ENCODE data around the gene FAM236D.
"Not testable (repeated sequence)": the region's sequence is repeated elsewhere in the genome, so short reads cannot be mapped to it uniquely, and the experiment has no call there.

Gene FAM236D

DNA sequence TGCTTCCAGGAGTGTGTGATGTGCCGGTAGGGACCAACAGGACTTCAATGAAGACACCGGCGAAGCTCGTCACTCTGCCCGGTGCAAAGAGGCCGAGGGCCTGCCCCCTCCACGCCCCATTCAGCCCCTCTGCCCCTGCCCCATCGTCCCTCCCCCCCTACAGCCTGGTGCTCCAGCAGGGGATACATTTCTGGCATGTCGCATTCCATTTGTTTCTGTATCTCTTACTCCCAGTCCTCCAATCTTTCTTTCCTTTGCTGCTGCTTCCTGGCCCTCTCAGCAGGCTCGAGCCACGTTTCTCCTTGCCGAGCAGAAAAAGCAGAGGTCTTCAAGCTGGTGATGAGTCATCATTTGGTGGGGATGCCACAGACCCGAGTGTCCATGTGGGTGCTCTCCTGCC is at the start of gene FAM236D:
Gene FAM236D (minus strand): TSS at position 101 of the 400 bp plus-strand sequence. CDS start 100 bp downstream, at position 1.
- not testable (repeated sequence) for H3K4me1 ChIP-seq (ENCODE audit: insufficient read depth, low read length); H3K9me3 ChIP-seq (ENCODE audit: control insufficient read depth, insufficient read depth, low read length); H3K9ac ChIP-seq (ENCODE audit: low read depth, low read length); H3K36me3 ChIP-seq (ENCODE audit: insufficient read depth, low read length)

DNA sequence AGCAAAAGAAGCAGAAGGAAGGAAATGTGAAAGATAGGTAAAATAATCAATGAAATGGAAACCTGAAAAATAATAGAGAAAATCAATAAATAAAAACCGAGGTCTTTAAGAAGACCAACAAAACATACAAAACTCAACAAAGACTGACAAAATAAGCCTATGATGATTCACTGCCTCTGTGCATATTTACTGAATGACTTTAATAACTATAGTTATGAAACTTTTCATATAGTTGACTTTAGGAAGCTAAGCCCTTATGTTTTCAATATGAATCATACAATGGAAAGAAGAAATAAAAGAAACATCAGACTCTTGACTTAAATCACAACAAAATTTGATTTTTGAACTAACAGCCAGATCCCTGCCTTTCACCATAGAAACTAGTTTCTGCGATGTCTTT is 29.5 kb upstream of the FAM236D start:
- H3K36me3 ChIP-seq (ENCODE audit: insufficient read depth, low read length); H3K9ac ChIP-seq (ENCODE audit: low read depth, low read length); H3K9me3 ChIP-seq (ENCODE audit: control insufficient read depth, insufficient read depth, low read length); H3K4me1 ChIP-seq (ENCODE audit: insufficient read depth, low read length): not testable (repeated sequence)

DNA sequence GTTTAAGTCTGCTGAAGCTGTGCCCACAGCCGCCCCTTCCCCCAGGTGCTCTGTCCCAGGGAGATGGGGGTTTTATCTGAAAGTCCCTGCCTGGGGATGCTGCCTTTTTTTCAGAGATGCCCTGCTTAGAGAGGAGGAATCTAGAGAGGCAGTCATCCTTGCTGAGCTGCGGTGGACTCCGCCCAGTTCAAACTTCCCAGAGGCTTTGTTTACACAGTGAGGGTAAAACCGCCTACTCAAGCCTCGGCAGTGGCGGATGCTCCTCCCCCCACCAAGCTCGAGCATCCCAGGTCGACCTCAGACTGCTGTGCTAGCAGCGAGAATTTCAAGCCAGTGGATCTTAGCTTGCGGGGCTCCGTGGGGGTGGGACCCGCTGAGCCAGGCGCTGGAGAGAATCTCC is 22.7 kb upstream of the FAM236D start:
- not testable (repeated sequence) for H3K9ac ChIP-seq (ENCODE audit: low read depth, low read length)

DNA sequence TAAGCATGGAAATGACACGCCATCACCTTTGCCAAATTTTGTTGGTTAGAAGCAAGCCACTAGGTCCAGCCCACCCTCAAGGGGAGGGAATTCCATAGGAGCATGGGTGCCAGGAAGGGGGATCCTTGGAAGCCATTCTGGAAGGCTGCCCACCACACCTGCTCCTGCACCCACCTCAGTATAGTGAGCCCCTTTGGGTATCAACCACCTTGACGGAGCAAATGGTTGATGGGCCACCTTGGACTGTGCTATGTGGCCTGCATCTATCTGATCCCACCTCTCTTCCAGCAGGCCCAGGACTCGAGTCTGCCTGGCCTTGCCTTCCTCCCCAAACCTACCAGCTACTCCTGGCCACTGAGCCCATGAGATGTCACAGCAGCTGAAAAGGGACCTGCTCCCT is 17.6 kb downstream of the FAM236D start:
- H3K4me1 ChIP-seq (ENCODE audit: insufficient read depth, low read length); H3K36me3 ChIP-seq (ENCODE audit: insufficient read depth, low read length); H3K9me3 ChIP-seq (ENCODE audit: control insufficient read depth, insufficient read depth, low read length); H3K9ac ChIP-seq (ENCODE audit: low read depth, low read length): not testable (repeated sequence)

More for the DNA sequence above, 22.7 kb upstream of the FAM236D start:
- not testable (repeated sequence) for H3K36me3 ChIP-seq (ENCODE audit: insufficient read depth, low read length); H3K4me1 ChIP-seq (ENCODE audit: insufficient read depth, low read length); H3K9me3 ChIP-seq (ENCODE audit: control insufficient read depth, insufficient read depth, low read length)

DNA sequence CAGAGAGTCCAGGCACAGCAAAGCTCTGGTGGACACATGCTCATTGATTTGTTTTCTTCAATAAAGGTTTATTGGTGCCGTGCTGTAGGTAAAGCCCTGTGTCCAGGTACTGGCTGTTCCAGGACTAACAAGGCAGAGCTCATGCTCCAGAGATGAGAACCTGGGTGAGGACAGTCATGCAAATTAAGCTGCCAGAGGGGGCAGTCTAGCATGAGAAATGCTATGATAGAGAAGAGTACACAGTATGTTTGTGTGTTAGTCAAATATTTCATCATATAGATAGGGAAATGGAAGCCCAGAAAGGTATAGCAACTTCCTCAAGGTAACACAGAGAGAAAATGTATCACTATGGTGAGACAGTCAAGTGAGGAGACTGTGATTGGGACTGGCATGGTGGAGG is 19.9 kb downstream of the FAM236D start:
- not testable (repeated sequence) for H3K9me3 ChIP-seq (ENCODE audit: control insufficient read depth, insufficient read depth, low read length); H3K9ac ChIP-seq (ENCODE audit: low read depth, low read length); H3K36me3 ChIP-seq (ENCODE audit: insufficient read depth, low read length); H3K4me1 ChIP-seq (ENCODE audit: insufficient read depth, low read length)

DNA sequence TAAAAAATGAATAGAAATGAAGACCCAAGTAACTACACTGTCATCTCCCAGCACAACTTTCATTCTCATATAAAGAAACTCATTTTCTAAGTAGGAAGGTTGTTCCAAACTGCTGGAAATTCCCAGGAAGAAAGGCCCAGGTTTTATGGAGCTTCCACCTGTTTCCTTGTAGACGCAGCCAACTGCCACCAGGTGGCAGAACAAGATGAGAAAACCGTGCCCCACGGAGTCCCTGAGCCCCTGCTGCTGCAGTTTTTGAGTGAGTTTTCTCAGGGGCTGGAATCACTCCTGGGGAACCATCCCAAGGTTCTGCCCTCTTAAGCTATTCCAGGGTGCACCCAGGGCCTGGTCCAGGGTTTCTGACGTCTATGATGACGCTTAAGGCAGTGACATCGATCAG is 24.0 kb downstream of the FAM236D start:
- not testable (repeated sequence) for H3K9ac ChIP-seq (ENCODE audit: low read depth, low read length); H3K4me1 ChIP-seq (ENCODE audit: insufficient read depth, low read length); H3K36me3 ChIP-seq (ENCODE audit: insufficient read depth, low read length); H3K9me3 ChIP-seq (ENCODE audit: control insufficient read depth, insufficient read depth, low read length)

DNA sequence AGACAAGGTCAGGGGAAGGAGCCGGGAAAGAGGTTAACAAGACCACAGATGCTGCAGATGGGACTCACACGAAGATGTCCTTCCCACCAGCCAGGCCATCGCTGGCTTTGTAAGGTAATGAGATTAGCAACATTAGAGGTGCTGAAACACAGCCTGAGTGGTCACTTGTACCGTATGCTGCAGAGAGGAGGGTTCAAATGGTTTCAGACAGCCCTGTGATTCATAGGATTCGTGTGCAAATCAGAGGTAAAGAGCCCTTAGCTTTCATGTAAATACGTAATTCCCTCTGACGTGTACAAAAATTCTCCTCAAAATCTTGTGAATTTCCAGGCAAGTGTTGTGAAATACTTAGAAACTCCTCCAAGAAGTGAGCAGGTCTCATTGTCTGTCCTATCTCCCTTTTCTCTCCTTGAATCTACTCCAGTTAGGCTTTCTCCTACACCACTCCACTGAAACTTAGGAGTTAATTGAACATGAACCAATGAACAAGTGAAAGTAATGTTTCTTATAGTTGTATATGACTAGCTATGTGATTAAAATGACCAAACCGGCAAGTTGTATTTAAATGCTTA is 24.6 kb downstream of the FAM236D start:
- not testable (repeated sequence) for H3K9me3 ChIP-seq (ENCODE audit: control insufficient read depth, insufficient read depth, low read length); H3K9ac ChIP-seq (ENCODE audit: low read depth, low read length); H3K36me3 ChIP-seq (ENCODE audit: insufficient read depth, low read length); H3K4me1 ChIP-seq (ENCODE audit: insufficient read depth, low read length)

DNA sequence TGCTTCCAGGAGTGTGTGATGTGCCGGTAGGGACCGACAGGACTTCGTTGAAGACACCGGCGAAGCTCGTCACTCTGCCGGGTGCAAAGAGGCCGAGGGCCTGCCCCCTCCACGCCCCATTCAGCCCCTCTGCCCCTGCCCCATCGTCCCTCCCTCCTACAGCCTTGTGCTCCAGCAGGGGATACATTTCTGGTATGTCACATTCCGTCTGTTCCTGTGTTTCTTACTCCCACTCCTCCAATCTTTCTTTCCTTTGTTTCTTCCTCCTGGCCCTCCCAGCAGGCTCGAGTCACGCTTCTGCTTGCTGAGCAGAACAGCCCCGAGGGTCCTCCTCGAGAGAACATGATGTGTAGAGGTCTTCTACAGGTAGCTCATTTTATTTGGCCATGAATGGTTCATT is 25.4 kb downstream of the FAM236D start, which contains the start of gene FAM236B:
Gene FAM236B (minus strand): TSS at position 101 of the 400 bp plus-strand sequence. CDS start 100 bp downstream, at position 1.
- not testable (repeated sequence) for H3K4me1 ChIP-seq (ENCODE audit: insufficient read depth, low read length); H3K9ac ChIP-seq (ENCODE audit: low read depth, low read length); H3K36me3 ChIP-seq (ENCODE audit: insufficient read depth, low read length); H3K9me3 ChIP-seq (ENCODE audit: control insufficient read depth, insufficient read depth, low read length)

DNA sequence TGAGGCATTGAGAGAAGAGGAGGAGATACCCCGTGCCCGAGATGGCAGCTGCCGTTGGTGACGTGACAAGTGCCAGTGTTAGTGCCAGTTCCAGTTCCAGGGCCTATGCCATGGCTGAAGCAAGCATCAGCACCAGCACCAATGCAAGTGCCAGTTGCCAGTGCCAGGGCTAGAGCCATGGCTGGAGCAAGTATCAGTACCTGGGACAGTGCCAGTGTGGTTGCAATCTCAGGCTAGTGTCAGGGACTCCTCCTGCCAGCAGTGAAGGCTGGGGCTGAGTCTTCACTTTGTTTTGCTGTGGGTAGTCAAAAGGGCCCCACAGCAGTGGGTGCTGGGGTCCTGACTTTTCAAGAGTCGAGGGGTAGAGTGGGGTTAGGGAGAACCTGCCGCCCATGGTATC is 29.9 kb downstream of the FAM236D start:
- not testable (repeated sequence) for H3K4me1 ChIP-seq (ENCODE audit: insufficient read depth, low read length); H3K9me3 ChIP-seq (ENCODE audit: control insufficient read depth, insufficient read depth, low read length); H3K36me3 ChIP-seq (ENCODE audit: insufficient read depth, low read length); H3K9ac ChIP-seq (ENCODE audit: low read depth, low read length)

DNA sequence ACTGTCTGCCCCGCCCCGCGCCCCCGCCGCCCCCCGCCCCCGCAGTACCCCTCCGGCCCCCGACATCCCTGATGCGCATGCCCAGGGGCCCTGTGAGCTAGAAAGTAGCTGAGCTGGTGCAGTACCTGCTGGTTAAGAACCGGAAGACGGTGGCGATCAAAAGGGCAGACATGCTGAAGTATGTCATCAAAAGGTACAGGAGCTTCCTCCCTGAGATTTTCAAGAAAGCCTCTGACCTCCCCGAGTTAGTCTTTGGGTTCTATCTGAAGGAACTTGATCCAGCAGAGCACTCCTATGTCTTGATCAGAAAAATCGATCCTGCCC is 30.6 kb downstream of the FAM236D start:
- H3K9ac ChIP-seq (ENCODE audit: low read depth, low read length); H3K9me3 ChIP-seq (ENCODE audit: control insufficient read depth, insufficient read depth, low read length); H3K36me3 ChIP-seq (ENCODE audit: insufficient read depth, low read length); H3K4me1 ChIP-seq (ENCODE audit: insufficient read depth, low read length): not testable (repeated sequence)

DNA sequence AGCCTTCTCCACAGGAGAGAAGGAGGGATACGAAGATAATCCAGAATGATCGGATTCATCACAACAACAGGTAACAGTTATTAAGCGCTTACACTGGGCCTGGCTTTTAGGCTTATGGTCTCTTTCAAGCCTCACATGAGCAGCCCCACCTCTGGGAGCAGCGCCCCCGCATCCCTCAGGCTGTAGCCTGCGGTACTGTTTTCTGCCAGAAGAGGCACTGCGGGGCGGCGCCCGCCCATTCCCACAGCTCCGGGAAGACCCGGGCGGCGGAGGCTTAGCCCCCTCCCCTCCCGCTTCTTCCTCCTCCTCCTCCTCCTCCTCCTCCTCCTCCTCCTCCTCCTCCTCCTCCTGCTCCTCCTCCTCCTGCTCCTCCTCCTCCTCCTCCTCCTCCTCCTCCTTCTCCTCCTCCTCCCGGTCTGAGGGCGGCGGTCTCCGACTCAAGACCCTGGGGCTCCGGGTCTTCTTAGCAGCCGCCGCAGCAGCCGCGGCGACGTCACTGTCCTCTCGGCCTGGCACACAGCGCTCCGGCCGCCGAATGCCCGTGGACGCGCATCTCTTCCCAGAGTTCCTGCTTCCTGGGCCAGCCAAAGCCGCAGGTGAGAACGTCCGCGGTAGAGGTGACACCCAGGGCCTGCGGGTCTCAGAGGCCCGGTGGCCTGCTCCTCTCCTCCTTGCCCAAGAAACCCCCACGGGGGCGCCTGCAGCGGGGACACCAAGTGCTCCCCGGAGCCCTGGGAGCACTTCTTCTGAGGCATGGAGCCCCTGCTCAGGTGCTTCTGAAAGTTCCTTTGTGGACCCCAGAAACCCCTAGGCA is 31.1 kb downstream of the FAM236D start, which contains the start of gene DMRTC1B:
Gene DMRTC1B (plus strand): TSS at position 238 of the 814 bp plus-strand sequence. CDS start 68,246 bp downstream, outside the sequence.
- H3K9me3 ChIP-seq (ENCODE audit: control insufficient read depth, insufficient read depth, low read length); H3K9ac ChIP-seq (ENCODE audit: low read depth, low read length); H3K4me1 ChIP-seq (ENCODE audit: insufficient read depth, low read length); H3K36me3 ChIP-seq (ENCODE audit: insufficient read depth, low read length): not testable (repeated sequence)

DNA sequence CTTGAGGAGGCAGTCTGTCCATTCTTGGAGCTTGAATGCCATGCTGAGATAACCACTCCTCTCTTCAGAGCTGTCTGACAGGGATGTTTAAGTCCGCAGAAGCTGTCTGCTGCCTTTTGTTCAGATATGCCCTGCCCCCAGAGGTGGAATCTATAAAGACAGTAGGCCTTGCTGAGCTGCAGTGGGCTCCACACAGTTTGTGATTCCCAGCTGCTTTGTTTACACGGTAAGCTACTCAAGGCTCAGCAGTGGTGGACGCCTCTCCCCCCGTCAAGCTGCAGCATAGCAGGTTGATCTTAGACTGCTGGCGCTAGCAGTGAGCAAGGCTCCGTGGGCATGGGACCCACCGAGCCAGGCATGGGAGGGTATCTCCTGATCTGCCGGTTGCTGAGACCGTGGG is 47.6 kb downstream of the FAM236D start:
- not testable (repeated sequence) for H3K36me3 ChIP-seq (ENCODE audit: insufficient read depth, low read length); H3K9ac ChIP-seq (ENCODE audit: low read depth, low read length); H3K4me1 ChIP-seq (ENCODE audit: insufficient read depth, low read length); H3K9me3 ChIP-seq (ENCODE audit: control insufficient read depth, insufficient read depth, low read length)
